Myometrial cell (primary cell): Measurements from ENCODE around the gene EPHB1. TPM values are rescaled to one million over a fixed set of nuclear protein-coding genes. Genes with fewer than 3 reads are reported as not detected.

Experiments used
- total RNA-seq: library from RNA; depleted of rRNA; stranded (reverse); fragments of >200 nt; gene quantifications from 2 replicates; pipeline ENCODE4 v1.2.3, GENCODE V29; 2015

EPHB1 gene
- total RNA-seq, result under 0.01 TPM in 1 of 2 replicates, not detected in the other

GRCh38 chr3:134794950-134795745 lies at the start of gene EPHB1:
EPHB1 (plus strand) TSS chr3:134795260.

Other genes with a start within 250 kb of the EPHB1 start
- 0.89 TPM in 1 of 2 replicates, not detected in the other for gene KY, start 144.2 kb upstream of the EPHB1 start, total RNA-seq